Body of pancreas (tissue), 4 donors: ENCODE results near the gene MAP2K1.

Experiments used
- CTCF ChIP-seq, 7 experiments: fragments of 450-650 bp in 4 of 7; fragments of 200-600 bp in 3 of 7; sonication (generic) in 3 of 7; IDR thresholded peaks; one replicate each; pipeline ENCODE4 v1.5.1; 2016 to 2019; ENCODE audit warnings: antibody characterized with exemption in 7 of 7
- POLR2A ChIP-seq, 3 donors: fragments of 450-650 bp; IDR thresholded peaks; one replicate each; pipeline ENCODE4 v1.6.1; 2016; ENCODE audit warnings: antibody characterized with exemption in 3 of 3, mild to moderate bottlenecking in 2 of 3

DNA sequence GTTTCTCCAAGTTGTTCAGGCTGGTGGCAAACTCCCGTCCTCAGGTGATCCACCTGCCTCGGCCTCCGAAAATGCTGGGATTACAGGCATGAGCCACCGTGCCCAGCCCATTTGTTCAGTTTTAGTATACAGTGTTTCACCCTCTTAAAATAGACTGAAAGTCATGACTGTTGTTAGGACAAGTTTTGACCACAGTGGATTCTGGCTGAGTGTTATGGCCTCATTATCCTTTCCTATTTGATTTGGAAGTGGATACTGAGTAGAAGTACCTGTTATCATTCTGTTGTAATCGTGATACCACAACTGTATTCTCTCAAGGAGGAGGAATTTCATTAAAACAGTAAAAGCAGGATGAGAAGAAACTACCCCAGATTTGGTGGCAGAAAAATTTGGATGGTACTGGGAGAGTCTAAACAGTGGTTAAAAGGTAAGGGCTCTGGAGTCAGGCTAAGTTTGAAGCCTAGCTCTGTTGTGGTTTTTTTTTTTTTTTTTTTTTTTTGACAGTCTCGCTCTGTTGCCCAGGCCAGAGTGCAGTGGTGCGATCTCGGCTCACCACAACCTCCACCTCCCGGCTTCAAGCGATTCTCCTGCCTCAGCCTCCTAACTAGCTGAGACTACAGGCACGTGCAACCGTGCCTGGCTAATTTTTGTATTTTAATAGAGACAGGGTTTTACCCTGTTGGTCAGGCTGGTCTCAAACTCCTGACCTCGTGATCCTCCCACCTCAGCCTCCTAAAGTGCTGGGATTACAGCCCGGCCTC is 2.6 kb downstream of the MAP2K1 start:
- TF ChIP-seq CTCF (IDR thresholded peaks at IDR 0.05) (no peak), POLR2A (IDR thresholded peaks at IDR 0.05) (no peak)
